HepG2 (cell line): Measurements from ENCODE around the gene ERV3-1. TPM values are rescaled to one million over a fixed set of nuclear protein-coding genes. Genes with fewer than 3 reads are reported as not detected.

Experiments
- ATAC-seq: fragments of 200-7000 bp; cut with Tn5 transposase; 3 replicates; pipeline ENCODE4 v1.9.1; 2020; ENCODE audit warnings: mild to moderate bottlenecking, moderate library complexity
- BruUV-seq: library from RNA; stranded (reverse); fragments of 400-500 nt; replicated peaks from 2 replicates; lab custom pipeline; 2021; lab: Mats Ljungman, UMichigan
- CTCF ChIA-PET: fragments of 300-600 bp; formaldehyde crosslinking; extraction: SDS; loops from one replicate; lab custom pipeline; 2021; ENCODE audit warnings: low total read pairs, inconsistent platforms, low intra/inter-chr PET ratio; lab: Yijun Ruan, JAX
- POLR2A ChIA-PET: fragments of 350-600 bp; sonication (Branson Sonifier 250); formaldehyde crosslinking; loops from one replicate; lab custom pipeline; 2020; ENCODE audit warnings: antibody characterized with exemption, inconsistent platforms; lab: Yijun Ruan, JAX
- DNase-seq: peaks from one replicate; pipeline ENCODE4 v3.0.0-alpha.2; 2015; ENCODE audit warnings: low spot score
- FAIRE-seq: peaks from 3 replicates; lab custom pipeline; 2011; peaks lifted over from hg19 to GRCh38; lab: Jason Lieb, UNC
- H2AFZ ChIP-seq: one replicate; pipeline ENCODE4 v1.6.1; 2011; ENCODE audit warnings: low read length, inconsistent platforms
- H3K27ac ChIP-seq: fragments of 300-600 bp; 3 replicates; pipeline ENCODE4 v1.8.0; 2011; ENCODE audit warnings: mixed run types, mild to moderate bottlenecking, mixed read lengths, low read length, inconsistent platforms; ENCODE audit not compliant: insufficient read depth; ENCODE audit errors: extremely low read length
- H3K27me3 ChIP-seq, 2 experiments: fragments of 200-600 bp in 1 of 2; 2 replicates in 1 of 2; 3 replicates in 1 of 2; pipeline versions ENCODE4 v1.6.0 to v1.8.0; 2011; ENCODE audit warnings: low read length in 2 of 2, mild to moderate bottlenecking in 2 of 2, moderate library complexity in 2 of 2, inconsistent platforms in 1 of 2; ENCODE audit not compliant: insufficient read depth in 2 of 2, control insufficient read depth in 1 of 2
- H3K36me3 ChIP-seq, 2 experiments: fragments of 200-600 bp in 1 of 2; replicated peaks in 1 of 2; 2 replicates in 1 of 2; 3 replicates in 1 of 2; pipeline versions ENCODE4 v1.5.1 to v1.8.0; 2011; ENCODE audit warnings: low read length in 2 of 2, inconsistent platforms in 1 of 2; ENCODE audit not compliant: insufficient read depth in 2 of 2, control insufficient read depth in 1 of 2
- H3K4me1 ChIP-seq: 2 replicates; pipeline ENCODE4 v1.5.1; 2012; ENCODE audit warnings: low read length, inconsistent platforms; ENCODE audit not compliant: insufficient read depth
- H3K4me2 ChIP-seq: 2 replicates; pipeline ENCODE4 v1.6.0; 2011; ENCODE audit warnings: low read depth, low read length, inconsistent platforms
- H3K4me3 ChIP-seq, 3 experiments: fragments of 200-600 bp in 1 of 3; sonication (generic), shearing (Covaris generic) in 1 of 3; replicated peaks in 1 of 3; 2 replicates each; pipeline ENCODE4 v1.5.1; 2011 to 2016; ENCODE audit warnings: low read length in 3 of 3, inconsistent platforms in 2 of 3, low read depth in 2 of 3, mild to moderate bottlenecking in 2 of 3, control low read depth in 1 of 3, mixed read lengths in 1 of 3; ENCODE audit not compliant: insufficient read depth in 1 of 3
- H3K79me2 ChIP-seq: one replicate; pipeline ENCODE4 v1.6.1; 2011; ENCODE audit warnings: low read length, inconsistent platforms; ENCODE audit not compliant: insufficient read depth
- H3K9ac ChIP-seq: 2 replicates; pipeline ENCODE4 v1.6.0; 2011; ENCODE audit warnings: mild to moderate bottlenecking, low read depth, low read length, inconsistent platforms; ENCODE audit not compliant: insufficient read depth
- H3K9me3 ChIP-seq: 2 replicates; pipeline ENCODE4 v1.5.1; 2012; ENCODE audit warnings: mild to moderate bottlenecking, low read length
- H4K20me1 ChIP-seq: 2 replicates; pipeline ENCODE4 v1.6.0; 2011; ENCODE audit warnings: inconsistent platforms, mild to moderate bottlenecking, low read length, moderate library complexity; ENCODE audit not compliant: insufficient read depth
- FLYWCH1 ChIP-seq: sonication (generic); formaldehyde crosslinking; IDR thresholded peaks from 2 replicates; pipeline ENCODE4 v1.8.1; 2023; ENCODE audit warnings: mild to moderate bottlenecking, missing genetic modification reagents
- KAT7 ChIP-seq: IDR thresholded peaks from 2 replicates; pipeline ENCODE4 v1.6.1; 2018; ENCODE audit warnings: borderline replicate concordance, missing compliant biosample characterization
- NRL ChIP-seq: sonication (generic); formaldehyde crosslinking; IDR thresholded peaks from 2 replicates; pipeline ENCODE4 v1.5.0; 2020; ENCODE audit warnings: missing genetic modification reagents, mild to moderate bottlenecking, moderate library complexity, borderline replicate concordance
- RBFOX2 ChIP-seq: fragments of 200-400 bp; formaldehyde crosslinking; IDR thresholded peaks from 2 replicates; pipeline ENCODE4 v1.6.1; 2017; ENCODE audit warnings: low read depth, mild to moderate bottlenecking, low read length
- SALL1 ChIP-seq: sonication (generic); formaldehyde crosslinking; IDR thresholded peaks from 2 replicates; pipeline ENCODE4 v1.8.0; 2022; ENCODE audit warnings: mild to moderate bottlenecking, missing genetic modification reagents
- ZNF263 ChIP-seq: sonication (generic); formaldehyde crosslinking; IDR thresholded peaks from 2 replicates; pipeline ENCODE4 v1.4.0; 2020; ENCODE audit warnings: missing genetic modification reagents
- WGBS: methylation state at CpG from one replicate; pipeline ENCODE4 v1.1.6; 2017; ENCODE audit warnings: low lambda C conversion rate; 5-methylcytosine and 5-hydroxymethylcytosine counted together
- in situ Hi-C: cut with HindIII; loops from 2 replicates; pipeline ENCODE4 v1.10.0; 2017; ENCODE audit warnings: low pct_unique_long_range_greater_than_20kb; ENCODE audit not compliant: extremely low pct_ligation_motif_present
- intact Hi-C: fragments of 100-400 bp; cut with micrococcal nuclease; formaldehyde crosslinking; loops from one replicate; pipeline ENCODE4 v1.10.0; 2022; ENCODE audit not compliant: unreplicated experiment
- polyA plus RNA-seq, 8 experiments: library from polyadenylated mRNA; depleted of rRNA in 3 of 8; stranded (reverse) in 7 of 8; unstranded in 1 of 8; fragments of >200 nt; fragmentation: Illumina TruSeq in 4 of 8; extraction: Trizol in 4 of 8; gene quantifications; 2 replicates each; pipeline versions ENCODE4 v1.2.1 to v1.2.3, GENCODE V29; 2011 to 2016; ENCODE audit warnings: low read depth in 4 of 8, missing spikeins in 1 of 8, mixed read lengths in 1 of 8; ENCODE audit not compliant: insufficient read depth in 1 of 8
- total RNA-seq, 5 experiments: library from RNA; depleted of rRNA; stranded (reverse); fragments of >200 nt; fragmentation: Illumina TruSeq; extraction: Trizol; gene quantifications; 2 replicates each; pipeline ENCODE4 v1.2.3, GENCODE V29; 2016; ENCODE audit warnings: low read depth in 1 of 5
- TF ChIP-seq, protein P1 (sequence below): sonication (generic); formaldehyde crosslinking; IDR thresholded peaks from 2 replicates; pipeline ENCODE4 v1.4.0; 2020; ENCODE audit warnings: mild to moderate bottlenecking, missing genetic modification reagents
- TF ChIP-seq, protein P2 (sequence below): sonication (generic); formaldehyde crosslinking; IDR thresholded peaks from 2 replicates; pipeline ENCODE4 v1.4.0; 2020; ENCODE audit warnings: missing genetic modification reagents
- TF ChIP-seq, protein P3 (sequence below): sonication (generic); formaldehyde crosslinking; IDR thresholded peaks from 2 replicates; pipeline ENCODE4 v1.5.0; 2020; ENCODE audit warnings: mild to moderate bottlenecking, missing genetic modification reagents

The ERV3-1 gene
- total and polyA plus RNA-seq, 2 of the 13 experiments (the other 11 are each of a cell fraction or from before 2014, with no cell fraction given), result 20.4 to 86.3 TPM

DNA sequence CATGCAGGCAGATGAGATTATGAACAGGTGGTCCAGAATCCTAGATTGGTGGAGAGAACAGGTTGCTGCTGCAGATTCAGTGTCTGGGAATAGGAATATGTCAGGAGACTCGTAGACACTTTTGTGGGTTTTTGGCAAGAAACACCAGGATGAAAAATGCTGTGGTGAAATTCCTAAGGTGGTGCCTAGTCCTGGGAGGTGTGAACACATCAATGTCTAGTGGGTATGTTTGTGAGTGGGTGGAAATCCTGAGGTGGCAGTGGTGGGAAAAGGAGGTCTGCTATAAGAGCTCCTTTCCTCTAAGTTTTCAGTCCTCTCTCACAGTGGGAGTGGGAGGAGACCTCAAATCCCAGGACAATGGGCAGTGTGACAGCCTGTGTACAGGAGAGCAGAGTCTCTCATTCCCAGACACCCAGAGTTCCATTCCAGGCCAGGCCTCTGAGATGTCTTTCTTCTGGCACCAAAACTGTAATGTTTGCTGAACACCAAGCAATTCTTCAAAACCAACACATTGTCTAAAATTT is 5.1 kb downstream of the ERV3-1 start (continued):
- TF ChIP-seq, protein P1, sequence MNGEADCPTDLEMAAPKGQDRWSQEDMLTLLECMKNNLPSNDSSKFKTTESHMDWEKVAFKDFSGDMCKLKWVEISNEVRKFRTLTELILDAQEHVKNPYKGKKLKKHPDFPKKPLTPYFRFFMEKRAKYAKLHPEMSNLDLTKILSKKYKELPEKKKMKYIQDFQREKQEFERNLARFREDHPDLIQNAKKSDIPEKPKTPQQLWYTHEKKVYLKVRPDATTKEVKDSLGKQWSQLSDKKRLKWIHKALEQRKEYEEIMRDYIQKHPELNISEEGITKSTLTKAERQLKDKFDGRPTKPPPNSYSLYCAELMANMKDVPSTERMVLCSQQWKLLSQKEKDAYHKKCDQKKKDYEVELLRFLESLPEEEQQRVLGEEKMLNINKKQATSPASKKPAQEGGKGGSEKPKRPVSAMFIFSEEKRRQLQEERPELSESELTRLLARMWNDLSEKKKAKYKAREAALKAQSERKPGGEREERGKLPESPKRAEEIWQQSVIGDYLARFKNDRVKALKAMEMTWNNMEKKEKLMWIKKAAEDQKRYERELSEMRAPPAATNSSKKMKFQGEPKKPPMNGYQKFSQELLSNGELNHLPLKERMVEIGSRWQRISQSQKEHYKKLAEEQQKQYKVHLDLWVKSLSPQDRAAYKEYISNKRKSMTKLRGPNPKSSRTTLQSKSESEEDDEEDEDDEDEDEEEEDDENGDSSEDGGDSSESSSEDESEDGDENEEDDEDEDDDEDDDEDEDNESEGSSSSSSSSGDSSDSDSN (CRISPR knock-in tag), result 0 out of 2 replicates have a peak, but pooled peaks have one; percentile 31
- TF ChIP-seq KAT7 (CRISPR knock-in tag) (0 out of 2 replicates have a peak, but pooled peaks have one; percentile 24), RBFOX2 (peak; percentile 42; the same call in 1 of the 2 replicates), SALL1 (CRISPR knock-in tag) (0 out of 2 replicates have a peak, but pooled peaks have one; percentile 43), NRL (no peak)

DNA sequence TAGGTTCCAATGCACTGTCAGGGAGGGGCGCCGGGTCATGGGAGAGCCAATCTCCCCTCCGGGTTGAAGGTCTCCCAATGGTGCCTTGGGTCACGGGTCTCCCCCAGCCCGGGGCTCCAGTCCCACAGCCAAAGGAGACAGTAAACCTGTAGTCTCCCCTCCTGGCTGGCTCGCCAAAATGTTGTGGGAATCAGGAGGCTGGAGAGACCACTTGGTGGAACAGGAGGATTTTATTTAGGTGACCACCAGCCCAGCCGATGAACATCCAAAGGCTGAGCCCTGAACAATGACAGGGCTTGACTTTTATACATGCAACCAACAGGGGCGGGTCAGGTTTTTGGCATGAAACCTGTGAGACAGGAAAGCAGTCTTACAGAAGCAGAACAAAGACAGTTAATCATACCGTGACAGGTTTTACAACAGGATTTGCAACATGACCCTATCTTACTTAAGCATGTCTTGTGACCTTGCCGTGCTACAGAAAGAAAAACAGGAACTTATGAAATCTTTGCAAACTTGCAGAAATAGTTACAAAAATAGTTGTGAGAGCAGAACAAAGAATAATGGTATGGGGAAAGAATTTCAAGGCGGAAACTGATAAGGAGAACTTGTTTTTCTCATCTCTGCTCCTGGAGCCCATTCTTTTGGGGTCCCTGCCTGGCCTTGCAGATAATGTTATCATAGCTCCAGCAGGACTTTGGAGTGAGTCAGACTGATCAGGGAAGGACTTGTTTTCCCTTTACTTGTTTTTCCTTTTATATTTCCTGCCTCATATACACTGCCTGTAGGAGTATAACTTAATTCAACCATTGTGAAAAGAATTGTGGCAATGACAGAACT is 7.1 kb downstream of the ERV3-1 start:
- 43% methylated on average over 11 of the region's 11 CpGs for WGBS
- TF ChIP-seq ZNF263 (CRISPR knock-in tag) (no peak), FLYWCH1 (CRISPR knock-in tag) (no peak)
- TF ChIP-seq, protein P2, sequence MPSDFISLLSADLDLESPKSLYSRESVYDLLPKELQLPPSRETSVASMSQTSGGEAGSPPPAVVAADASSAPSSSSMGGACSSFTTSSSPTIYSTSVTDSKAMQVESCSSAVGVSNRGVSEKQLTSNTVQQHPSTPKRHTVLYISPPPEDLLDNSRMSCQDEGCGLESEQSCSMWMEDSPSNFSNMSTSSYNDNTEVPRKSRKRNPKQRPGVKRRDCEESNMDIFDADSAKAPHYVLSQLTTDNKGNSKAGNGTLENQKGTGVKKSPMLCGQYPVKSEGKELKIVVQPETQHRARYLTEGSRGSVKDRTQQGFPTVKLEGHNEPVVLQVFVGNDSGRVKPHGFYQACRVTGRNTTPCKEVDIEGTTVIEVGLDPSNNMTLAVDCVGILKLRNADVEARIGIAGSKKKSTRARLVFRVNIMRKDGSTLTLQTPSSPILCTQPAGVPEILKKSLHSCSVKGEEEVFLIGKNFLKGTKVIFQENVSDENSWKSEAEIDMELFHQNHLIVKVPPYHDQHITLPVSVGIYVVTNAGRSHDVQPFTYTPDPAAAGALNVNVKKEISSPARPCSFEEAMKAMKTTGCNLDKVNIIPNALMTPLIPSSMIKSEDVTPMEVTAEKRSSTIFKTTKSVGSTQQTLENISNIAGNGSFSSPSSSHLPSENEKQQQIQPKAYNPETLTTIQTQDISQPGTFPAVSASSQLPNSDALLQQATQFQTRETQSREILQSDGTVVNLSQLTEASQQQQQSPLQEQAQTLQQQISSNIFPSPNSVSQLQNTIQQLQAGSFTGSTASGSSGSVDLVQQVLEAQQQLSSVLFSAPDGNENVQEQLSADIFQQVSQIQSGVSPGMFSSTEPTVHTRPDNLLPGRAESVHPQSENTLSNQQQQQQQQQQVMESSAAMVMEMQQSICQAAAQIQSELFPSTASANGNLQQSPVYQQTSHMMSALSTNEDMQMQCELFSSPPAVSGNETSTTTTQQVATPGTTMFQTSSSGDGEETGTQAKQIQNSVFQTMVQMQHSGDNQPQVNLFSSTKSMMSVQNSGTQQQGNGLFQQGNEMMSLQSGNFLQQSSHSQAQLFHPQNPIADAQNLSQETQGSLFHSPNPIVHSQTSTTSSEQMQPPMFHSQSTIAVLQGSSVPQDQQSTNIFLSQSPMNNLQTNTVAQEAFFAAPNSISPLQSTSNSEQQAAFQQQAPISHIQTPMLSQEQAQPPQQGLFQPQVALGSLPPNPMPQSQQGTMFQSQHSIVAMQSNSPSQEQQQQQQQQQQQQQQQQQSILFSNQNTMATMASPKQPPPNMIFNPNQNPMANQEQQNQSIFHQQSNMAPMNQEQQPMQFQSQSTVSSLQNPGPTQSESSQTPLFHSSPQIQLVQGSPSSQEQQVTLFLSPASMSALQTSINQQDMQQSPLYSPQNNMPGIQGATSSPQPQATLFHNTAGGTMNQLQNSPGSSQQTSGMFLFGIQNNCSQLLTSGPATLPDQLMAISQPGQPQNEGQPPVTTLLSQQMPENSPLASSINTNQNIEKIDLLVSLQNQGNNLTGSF, result no peak
- TF ChIP-seq, protein P3, sequence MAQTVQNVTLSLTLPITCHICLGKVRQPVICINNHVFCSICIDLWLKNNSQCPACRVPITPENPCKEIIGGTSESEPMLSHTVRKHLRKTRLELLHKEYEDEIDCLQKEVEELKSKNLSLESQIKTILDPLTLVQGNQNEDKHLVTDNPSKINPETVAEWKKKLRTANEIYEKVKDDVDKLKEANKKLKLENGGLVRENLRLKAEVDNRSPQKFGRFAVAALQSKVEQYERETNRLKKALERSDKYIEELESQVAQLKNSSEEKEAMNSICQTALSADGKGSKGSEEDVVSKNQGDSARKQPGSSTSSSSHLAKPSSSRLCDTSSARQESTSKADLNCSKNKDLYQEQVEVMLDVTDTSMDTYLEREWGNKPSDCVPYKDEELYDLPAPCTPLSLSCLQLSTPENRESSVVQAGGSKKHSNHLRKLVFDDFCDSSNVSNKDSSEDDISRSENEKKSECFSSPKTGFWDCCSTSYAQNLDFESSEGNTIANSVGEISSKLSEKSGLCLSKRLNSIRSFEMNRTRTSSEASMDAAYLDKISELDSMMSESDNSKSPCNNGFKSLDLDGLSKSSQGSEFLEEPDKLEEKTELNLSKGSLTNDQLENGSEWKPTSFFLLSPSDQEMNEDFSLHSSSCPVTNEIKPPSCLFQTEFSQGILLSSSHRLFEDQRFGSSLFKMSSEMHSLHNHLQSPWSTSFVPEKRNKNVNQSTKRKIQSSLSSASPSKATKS, result 0 out of 2 replicates have a peak, but pooled peaks have one; percentile 52

More for the DNA sequence above, 7.1 kb downstream of the ERV3-1 start:
- peak overlapping the region in 1 of 3 experiments; percentile 12; a peak in 2 of 6 replicates for H3K4me3 ChIP-seq
- ChIA-PET CTCF (no interaction called here), POLR2A (interaction anchor here (0.9 to 1.3 kb wide), 8 partner anchors 16 to 476 kb away, joined by 3 to 8 read pairs (median 4); no protein-coding TSS in a partner anchor)
- DNase-seq (peak; percentile 98), FAIRE-seq (peak; percentile 92), ATAC-seq (peak; percentile 71)
- H3K4me1 ChIP-seq, result peaks cover 72% of the 10 kb centered on the region
- peaks cover 13% of the 10 kb centered on the region; the same call in 1 of the 2 replicates for H3K9me3 ChIP-seq
- peak overlapping the region; percentile 63 for H3K9ac ChIP-seq
- intact Hi-C loops, result loop anchor here (5.0 kb wide), 1 partner anchor 38 kb away; no protein-coding TSS in a partner anchor
- no peaks in the 10 kb centered on the region for H3K27me3 ChIP-seq
- in situ Hi-C loops, result no loop called here
- peaks cover 38% of the 10 kb centered on the region for H3K79me2 ChIP-seq
- no peak overlapping the region for H2AFZ ChIP-seq
- peaks cover 0 to 18% of the 10 kb centered on the region in 2 experiments; a peak in 4 of 5 replicates for H3K36me3 ChIP-seq
- H3K27ac ChIP-seq, result peak overlapping the region; percentile 90
- H3K4me2 ChIP-seq, result peak overlapping the region; percentile 84
- no TSS peak for BruUV-seq
- no peaks in the 10 kb centered on the region for H4K20me1 ChIP-seq
